GM06990 (cell line): ENCODE measurements around the gene AEBP2.

Experiments used
- DNase-seq: peaks from one replicate; pipeline ENCODE4 v3.0.0-alpha.2; 2011; ENCODE audit not compliant: insufficient read length; ENCODE audit errors: extremely low read depth
- H3K27me3 ChIP-seq: replicated peaks from 2 replicates; pipeline ENCODE4 v1.6.0; 2011; ENCODE audit warnings: low read length; ENCODE audit not compliant: control insufficient read depth, insufficient read depth
- H3K36me3 ChIP-seq: 2 replicates; pipeline ENCODE4 v1.5.1; 2011; ENCODE audit warnings: low read length; ENCODE audit not compliant: control insufficient read depth, insufficient read depth
- H3K4me3 ChIP-seq: replicated peaks from 2 replicates; pipeline ENCODE4 v1.5.1; 2011; ENCODE audit warnings: low read depth, mild to moderate bottlenecking, control low read depth, low read length
- CTCF ChIP-seq: IDR thresholded peaks from 2 replicates; pipeline ENCODE4 v1.5.1; 2011; ENCODE audit warnings: low read length, control low read depth, mild to moderate bottlenecking, inconsistent platforms; ENCODE audit not compliant: insufficient read depth, poor library complexity, severe bottlenecking

Gene AEBP2

GRCh38 chr12:19520646-19521415 is 81.5 kb downstream of the AEBP2 start:
- TF ChIP-seq CTCF = no peak
- no peak for DNase-seq

GRCh38 chr12:19525274-19525673 is 86.0 kb downstream of the AEBP2 start:
- no peak for DNase-seq
- Histone ChIP-seq H3K4me3 (no peak overlapping the region), H3K27me3 (no peaks in the 10 kb centered on the region), H3K36me3 (peaks cover 2% of the 10 kb centered on the region; the same call in 1 of the 2 replicates)
- no peak for TF ChIP-seq CTCF

More at GRCh38 chr12:19520646-19521415, 81.5 kb downstream of the AEBP2 start:
- H3K4me3 ChIP-seq = no peak overlapping the region
- H3K27me3 ChIP-seq = no peaks in the 10 kb centered on the region
- peaks cover 2% of the 10 kb centered on the region; the same call in 1 of the 2 replicates for H3K36me3 ChIP-seq

GRCh38 chr12:19527866-19528265 is 88.6 kb downstream of the AEBP2 start:
- H3K36me3 ChIP-seq = no peaks in the 10 kb centered on the region
- DNase-seq = no peak

GRCh38 chr12:19528750-19529149 is 89.5 kb downstream of the AEBP2 start:
- H3K27me3 ChIP-seq = no peaks in the 10 kb centered on the region
- TF ChIP-seq CTCF = no peak
- DNase-seq = no peak
- no peaks in the 10 kb centered on the region for H3K36me3 ChIP-seq
- H3K4me3 ChIP-seq = no peak overlapping the region

More at GRCh38 chr12:19527866-19528265, 88.6 kb downstream of the AEBP2 start:
- no peak overlapping the region for H3K4me3 ChIP-seq
- TF ChIP-seq CTCF = no peak
- H3K27me3 ChIP-seq = no peaks in the 10 kb centered on the region

GRCh38 chr12:19529951-19530636 is 90.8 kb downstream of the AEBP2 start:
- Histone ChIP-seq H3K4me3 (no peak overlapping the region), H3K36me3 (no peaks in the 10 kb centered on the region), H3K27me3 (no peaks in the 10 kb centered on the region)
- DNase-seq = no peak
- TF ChIP-seq CTCF = no peak
